Kidney (tissue), 14 donors: ENCODE data around the gene ADIPOR1. TPM values are rescaled to one million over a fixed set of nuclear protein-coding genes. Genes with fewer than 3 reads are reported as not detected.
"Not testable (repeated sequence)": the region's sequence is repeated elsewhere in the genome, so short reads cannot be mapped to it uniquely, and the experiment has no call there.

Source experiments
- DNase-seq, 5 donors: peaks; one replicate each; pipeline ENCODE4 v3.0.0-alpha.2; 2013 to 2020
- FAIRE-seq: peaks from 2 replicates; lab custom pipeline; 2012; peaks lifted over from hg19 to GRCh38; lab: Jason Lieb, UNC
- H3K27ac ChIP-seq, 2 donors: one replicate each; pipeline ENCODE4 v1.7.0; 2013; ENCODE audit warnings: low read depth in 2 of 2, low read length in 2 of 2, inconsistent platforms in 1 of 2
- H3K27me3 ChIP-seq: one replicate; pipeline ENCODE4 v1.7.1; 2013; ENCODE audit warnings: low read length, inconsistent platforms; ENCODE audit not compliant: control insufficient read depth, insufficient read depth
- H3K36me3 ChIP-seq, 3 donors: one replicate each; pipeline versions ENCODE4 v1.7.0 to v1.7.1; 2013; ENCODE audit warnings: low read length in 3 of 3, control low read depth in 1 of 3, inconsistent platforms in 1 of 3; ENCODE audit not compliant: insufficient read depth in 3 of 3, control insufficient read depth in 2 of 3
- H3K4me1 ChIP-seq, 3 donors: one replicate each; pipeline versions ENCODE4 v1.7.0 to v1.7.1; 2013; ENCODE audit warnings: low read length in 3 of 3, inconsistent platforms in 1 of 3, low read depth in 1 of 3; ENCODE audit not compliant: control insufficient read depth in 2 of 3, insufficient read depth in 2 of 3
- H3K4me3 ChIP-seq, 3 donors: one replicate each; pipeline versions ENCODE4 v1.7.0 to v1.8.1; 2013; ENCODE audit warnings: low read length in 3 of 3, control low read depth in 1 of 3, inconsistent platforms in 1 of 3
- H3K9ac ChIP-seq, 3 donors: one replicate each; pipeline versions ENCODE4 v1.7.0 to v1.7.1; 2013; ENCODE audit warnings: low read length in 3 of 3, control low read depth in 1 of 3, inconsistent platforms in 1 of 3
- H3K9me3 ChIP-seq, 3 donors: one replicate each; pipeline versions ENCODE4 v1.7.0 to v1.7.1; 2013; ENCODE audit warnings: low read length in 3 of 3, control low read depth in 1 of 3, inconsistent platforms in 1 of 3; ENCODE audit not compliant: control insufficient read depth in 2 of 3, insufficient read depth in 1 of 3
- CTCF ChIP-seq: IDR thresholded peaks from 3 replicates; pipeline ENCODE4 v1.5.1; 2012; ENCODE audit warnings: mild to moderate bottlenecking, moderate library complexity, borderline replicate concordance; ENCODE audit not compliant: insufficient read depth; ENCODE audit errors: extremely low read depth
- intact Hi-C: fragments of 100-400 bp; cut with DNase I; formaldehyde crosslinking; loops from one replicate; pipeline ENCODE4 v1.11.1; 2022
- polyA plus RNA-seq: library from polyadenylated mRNA; stranded (reverse); fragments of 350-450 nt; fragmentation: Illumina TruSeq; extraction: RNeasy Lipid Tissue Mini Kit (QIAGEN cat#74804); gene quantifications from one replicate; pipeline ENCODE4 v1.2.3, GENCODE V29; 2014; ENCODE audit warnings: low read depth, low replicate concordance; ENCODE audit not compliant: insufficient read depth
- total RNA-seq: library from RNA; stranded (reverse); fragmentation: NEBNext Ultra II Directional; extraction: Animal tissue kit (Norgen Biotek cat#: 25700); gene quantifications from one replicate; pipeline ENCODE4 v1.2.1, GENCODE V29; 2021
- donor health status: control.
- donor health status: control.
- donor health status: control.
- donor health status: control.
- donor health status: control.
- donor health status: DM: yes; HTN: yes; CAD: no.
- donor health status: Normal renal cell carcinoma (clear cell type).

The ADIPOR1 gene
- total and polyA plus RNA-seq, 2 donors from 2014 or later, result 66.8 to 70.0 TPM

GRCh38 chr1:202908998-202909397 lies 49.1 kb downstream of the ADIPOR1 start:
- Histone ChIP-seq H3K4me3 (no peak overlapping the region), H3K4me1 (no peaks in the 10 kb centered on the region), H3K27me3 (no peaks in the 10 kb centered on the region), H3K36me3 (peaks cover 11 to 63% (median 27%) of the 10 kb centered on the region in 3 donors), H3K27ac (no peak overlapping the region), H3K9ac (no peak overlapping the region), H3K9me3 (peaks cover 0 to 4% (median 0%) of the 10 kb centered on the region in 3 donors)
- FAIRE-seq (no peak), DNase-seq (no peak)
- intact Hi-C loops, result no loop called here
- TF ChIP-seq CTCF, result no peak

- FAIRE-seq, result no peak
Observed at GRCh38 chr1:202905331-202905730, 52.8 kb downstream of the ADIPOR1 start.

GRCh38 chr1:202903808-202904207 lies 54.3 kb downstream of the ADIPOR1 start:
- peaks cover 2 to 20% (median 4%) of the 10 kb centered on the region in 3 donors for H3K36me3 ChIP-seq
- not testable (repeated sequence) for DNase-seq

More at GRCh38 chr1:202905331-202905730, 52.8 kb downstream of the ADIPOR1 start:
- H3K36me3 ChIP-seq, result peaks cover 2 to 34% (median 12%) of the 10 kb centered on the region in 3 donors
- no peaks in the 10 kb centered on the region for H3K4me1 ChIP-seq
- intact Hi-C loops, result no loop called here
- no peak overlapping the region for H3K9ac ChIP-seq
- no peaks in the 10 kb centered on the region for H3K27me3 ChIP-seq
- no peak for DNase-seq
- no peak overlapping the region for H3K27ac ChIP-seq
- TF ChIP-seq CTCF, result no peak
- peaks cover 0 to 4% (median 0%) of the 10 kb centered on the region in 3 donors for H3K9me3 ChIP-seq
- H3K4me3 ChIP-seq, result no peak overlapping the region

GRCh38 chr1:202901555-202901954 lies 56.6 kb downstream of the ADIPOR1 start:
- Histone ChIP-seq H3K27ac (no peak overlapping the region), H3K4me1 (no peaks in the 10 kb centered on the region), H3K36me3 (peaks cover 2 to 10% (median 10%) of the 10 kb centered on the region in 3 donors), H3K27me3 (no peaks in the 10 kb centered on the region), H3K9me3 (no peaks in the 10 kb centered on the region), H3K9ac (no peak overlapping the region), H3K4me3 (no peak overlapping the region)
- no peak for FAIRE-seq
- DNase-seq, result no peak
- intact Hi-C loops, result no loop called here
- TF ChIP-seq CTCF, result no peak

More at GRCh38 chr1:202903808-202904207, 54.3 kb downstream of the ADIPOR1 start:
- H3K9ac ChIP-seq, intact Hi-C loops, H3K4me1 ChIP-seq, H3K27ac ChIP-seq, H3K9me3 ChIP-seq, FAIRE-seq, H3K4me3 ChIP-seq, H3K27me3 ChIP-seq: not testable (repeated sequence)
